Fibroblast of peridontal ligament (primary cell): ENCODE data around the gene RXRA.

Experiments
- DNase-seq: peaks from one replicate; pipeline ENCODE4 v3.0.0-alpha.2; 2010; ENCODE audit errors: extremely low read depth

Gene RXRA

GRCh38 chr9:134352247-134352933 lies 26.1 kb downstream of the RXRA start:
- no peak for DNase-seq

GRCh38 chr9:134353539-134353938 lies 27.3 kb downstream of the RXRA start:
- no peak for DNase-seq

- no peak for DNase-seq
These were observed 28.9 kb downstream of the RXRA start for GRCh38 chr9:134355158-134355557.

GRCh38 chr9:134355561-134356279 lies 29.5 kb downstream of the RXRA start:
- no peak for DNase-seq

GRCh38 chr9:134356496-134357470 lies 30.5 kb downstream of the RXRA start:
- no peak for DNase-seq

- peak; percentile 13 for DNase-seq
These were observed 31.4 kb downstream of the RXRA start for GRCh38 chr9:134357631-134358025.

- no peak for DNase-seq
These were observed 31.9 kb downstream of the RXRA start for GRCh38 chr9:134358026-134358661.

GRCh38 chr9:134358662-134359319 lies 32.5 kb downstream of the RXRA start:
- DNase-seq: no peak

GRCh38 chr9:134359493-134360179 lies 33.4 kb downstream of the RXRA start:
- no peak for DNase-seq

GRCh38 chr9:134360180-134360759 lies 34.0 kb downstream of the RXRA start:
- DNase-seq: no peak

- DNase-seq: no peak
These were observed 34.6 kb downstream of the RXRA start for GRCh38 chr9:134360897-134361296.

GRCh38 chr9:134361426-134361825 lies 35.2 kb downstream of the RXRA start:
- no peak for DNase-seq

GRCh38 chr9:134361843-134362414 lies 35.7 kb downstream of the RXRA start:
- no peak for DNase-seq

- DNase-seq: no peak
These were observed 37.2 kb downstream of the RXRA start for GRCh38 chr9:134363450-134363849.

GRCh38 chr9:134364391-134365114 lies 38.3 kb downstream of the RXRA start:
- no peak for DNase-seq

GRCh38 chr9:134365115-134365596 lies 38.9 kb downstream of the RXRA start:
- no peak for DNase-seq

- DNase-seq: peak; percentile 51
These were observed 39.6 kb downstream of the RXRA start for GRCh38 chr9:134365791-134366222.

- DNase-seq: peak; percentile 93
These were observed 40.2 kb downstream of the RXRA start for GRCh38 chr9:134366223-134367031.
